GM12801 (cell line): Measurements from ENCODE around the gene LEF1.

ENCODE experiments used
- TF ChIP-seq, protein P1 (sequence below): IDR thresholded peaks from one replicate; pipeline ENCODE4 v1.5.1; 2011; ENCODE audit warnings: control low read depth; ENCODE audit not compliant: insufficient read length; ENCODE audit errors: extremely low read depth

The LEF1 gene

DNA sequence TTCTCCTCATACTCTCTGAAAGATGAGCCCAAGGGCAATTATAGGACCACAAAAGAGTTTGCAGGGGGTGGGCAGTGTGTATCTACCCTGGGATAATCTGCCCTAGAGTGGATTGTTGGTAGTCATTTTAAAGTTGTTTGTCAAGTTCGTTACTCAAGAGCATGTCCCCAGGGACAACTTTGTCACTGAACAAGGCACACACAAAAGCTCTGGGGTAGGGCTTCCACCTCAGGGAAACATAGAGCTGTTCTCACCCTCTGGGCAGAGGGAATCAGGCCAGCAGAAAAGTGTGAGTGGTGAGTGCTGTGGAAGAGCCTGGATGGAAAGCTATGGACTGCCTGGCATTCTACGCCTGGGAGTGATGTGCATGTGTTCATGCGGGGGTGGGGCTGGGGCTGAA, 23.3 kb upstream of the LEF1 start:
- TF ChIP-seq, protein P1, sequence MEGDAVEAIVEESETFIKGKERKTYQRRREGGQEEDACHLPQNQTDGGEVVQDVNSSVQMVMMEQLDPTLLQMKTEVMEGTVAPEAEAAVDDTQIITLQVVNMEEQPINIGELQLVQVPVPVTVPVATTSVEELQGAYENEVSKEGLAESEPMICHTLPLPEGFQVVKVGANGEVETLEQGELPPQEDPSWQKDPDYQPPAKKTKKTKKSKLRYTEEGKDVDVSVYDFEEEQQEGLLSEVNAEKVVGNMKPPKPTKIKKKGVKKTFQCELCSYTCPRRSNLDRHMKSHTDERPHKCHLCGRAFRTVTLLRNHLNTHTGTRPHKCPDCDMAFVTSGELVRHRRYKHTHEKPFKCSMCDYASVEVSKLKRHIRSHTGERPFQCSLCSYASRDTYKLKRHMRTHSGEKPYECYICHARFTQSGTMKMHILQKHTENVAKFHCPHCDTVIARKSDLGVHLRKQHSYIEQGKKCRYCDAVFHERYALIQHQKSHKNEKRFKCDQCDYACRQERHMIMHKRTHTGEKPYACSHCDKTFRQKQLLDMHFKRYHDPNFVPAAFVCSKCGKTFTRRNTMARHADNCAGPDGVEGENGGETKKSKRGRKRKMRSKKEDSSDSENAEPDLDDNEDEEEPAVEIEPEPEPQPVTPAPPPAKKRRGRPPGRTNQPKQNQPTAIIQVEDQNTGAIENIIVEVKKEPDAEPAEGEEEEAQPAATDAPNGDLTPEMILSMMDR, result no peak

DNA sequence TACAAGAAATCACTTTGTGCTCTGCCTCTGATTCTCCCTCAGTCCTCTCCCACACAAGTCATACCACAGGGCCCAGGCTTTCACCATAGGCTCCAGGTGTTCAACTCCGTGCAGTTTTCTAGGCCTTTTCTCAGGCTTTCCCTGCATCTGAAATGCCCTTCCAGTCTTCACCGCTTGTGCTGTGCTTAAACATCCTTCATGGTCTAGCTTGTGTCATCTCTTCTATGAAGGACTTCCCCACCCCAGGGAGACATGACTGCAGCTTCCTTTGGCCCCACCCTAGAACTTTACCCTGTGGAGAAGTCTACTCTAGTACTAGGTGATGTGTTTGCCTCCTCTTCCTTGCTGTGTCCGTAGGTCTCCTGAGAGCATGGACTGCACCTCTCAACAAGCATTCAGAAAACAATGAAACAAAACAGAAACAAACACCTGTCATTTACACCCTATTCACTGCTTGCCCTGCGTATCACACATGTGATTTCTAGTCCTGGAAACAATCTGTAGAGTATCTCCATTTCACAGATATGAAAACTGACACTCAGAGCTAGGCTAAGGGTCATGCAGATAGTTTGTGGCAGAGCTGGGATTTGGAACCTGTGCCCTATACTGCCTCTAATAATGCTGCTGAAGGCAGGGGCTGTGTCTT, 22.7 kb upstream of the LEF1 start:
- TF ChIP-seq, protein P1, result no peak

DNA sequence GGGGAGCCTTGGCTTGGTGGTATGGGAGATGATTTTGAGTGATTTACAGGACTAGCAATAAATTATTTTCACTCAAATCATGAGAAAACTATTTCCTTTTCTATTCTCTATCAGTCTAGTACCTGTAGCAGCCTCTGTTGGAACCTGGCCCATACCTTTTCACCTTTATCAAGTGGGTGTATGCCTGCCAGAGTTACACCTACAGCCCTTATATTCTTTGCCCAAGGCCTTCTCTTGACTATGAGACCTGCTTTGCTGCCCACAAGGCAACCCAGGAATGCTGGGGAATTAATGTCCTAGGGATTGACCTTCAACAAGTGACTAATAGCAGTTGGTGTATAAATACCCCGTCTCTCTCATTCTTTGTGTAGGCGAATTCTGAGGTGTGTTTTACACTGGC, 20.0 kb upstream of the LEF1 start:
- TF ChIP-seq, protein P1, result no peak

DNA sequence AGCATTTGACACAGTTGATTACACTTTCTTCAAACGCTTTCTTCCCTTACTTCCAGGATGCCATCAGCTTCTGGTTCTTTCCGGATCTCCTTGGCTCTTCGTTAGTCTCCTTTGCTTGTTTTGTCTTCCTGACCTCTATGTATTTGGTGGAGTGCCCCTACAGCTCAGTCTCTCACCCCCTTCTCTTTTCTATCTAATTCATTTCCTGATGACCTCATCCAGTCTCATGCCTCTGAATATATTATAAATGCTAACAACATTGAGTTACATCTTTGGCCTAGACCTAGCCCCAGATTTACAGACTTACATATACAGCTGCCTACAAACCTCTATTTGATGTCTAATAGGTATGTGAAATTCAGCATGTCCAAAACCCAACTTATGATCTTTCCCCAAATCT, 16.5 kb upstream of the LEF1 start:
- TF ChIP-seq, protein P1, result no peak

DNA sequence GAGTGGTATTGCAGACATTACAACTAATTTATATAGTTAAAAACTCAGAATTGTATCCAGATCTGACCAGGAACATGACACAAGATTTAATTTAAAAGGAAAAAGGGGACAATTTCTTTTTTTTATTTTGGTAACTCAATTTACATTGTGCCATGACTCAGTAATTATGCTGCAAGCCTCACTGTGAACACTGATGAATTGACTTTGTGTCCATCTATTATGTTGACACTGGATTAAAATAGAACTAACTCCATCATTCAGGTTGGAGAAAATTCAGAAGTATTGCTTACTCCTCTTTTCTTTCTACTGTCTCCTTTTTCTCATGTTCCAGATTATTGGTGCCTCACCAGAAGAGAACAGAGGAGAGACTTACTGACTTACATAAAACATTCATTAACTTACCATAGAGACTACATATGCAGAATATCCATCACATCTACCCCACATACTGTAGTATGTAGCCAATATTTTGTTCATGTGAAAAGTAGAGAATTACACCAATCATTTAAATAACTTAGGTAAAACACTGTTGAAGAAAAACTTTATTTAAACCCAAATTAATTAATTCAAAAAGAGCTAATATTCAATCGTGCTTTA, 15.8 kb upstream of the LEF1 start:
- TF ChIP-seq, protein P1, result no peak

DNA sequence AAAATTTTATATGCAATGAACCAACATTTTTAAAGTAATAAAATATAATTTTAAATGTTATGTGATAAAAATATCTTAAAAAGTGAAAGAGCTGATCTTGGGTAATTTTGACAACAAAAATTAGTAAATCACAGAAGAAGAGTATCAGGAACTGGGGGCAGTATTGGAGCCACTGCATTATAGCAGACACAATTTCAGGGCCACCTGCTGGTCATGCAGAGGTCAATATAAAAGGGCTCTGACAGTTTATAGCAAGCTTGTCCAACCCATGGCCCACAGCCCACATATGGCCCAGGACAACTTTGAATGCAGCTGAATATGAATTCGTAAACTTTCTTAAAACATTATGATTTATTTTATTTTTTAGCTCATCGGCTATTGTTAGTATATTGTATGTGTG, 13.0 kb upstream of the LEF1 start:
- TF ChIP-seq, protein P1, result no peak

DNA sequence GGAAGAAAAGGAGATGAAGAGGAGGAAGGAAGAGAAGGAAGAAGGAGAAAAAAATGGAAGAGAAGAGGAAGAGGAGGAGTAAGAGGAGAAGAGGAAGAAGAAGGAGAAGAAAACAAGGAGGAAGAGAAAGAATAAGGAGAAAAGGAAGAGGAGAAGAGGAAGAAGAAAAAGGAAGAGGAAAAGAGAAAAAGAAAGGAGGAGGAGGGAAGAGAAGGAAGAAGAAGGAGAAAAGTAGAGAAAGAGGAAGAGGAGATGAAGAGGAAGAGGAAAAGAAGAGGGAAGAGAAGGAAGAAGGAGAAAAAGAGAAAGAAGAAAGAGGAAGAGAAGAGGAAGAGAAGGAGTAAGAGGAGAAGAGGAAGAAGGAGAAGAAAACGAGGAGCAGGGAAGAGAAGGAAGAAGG, 11.8 kb upstream of the LEF1 start:
- TF ChIP-seq, protein P1, result no peak
